Measurements from ENCODE around the gene SCLY. TPM values are rescaled to one million over a fixed set of nuclear protein-coding genes. Genes with fewer than 3 reads are reported as not detected.
"Not testable (repeated sequence)": the region's sequence is repeated elsewhere in the genome, so short reads cannot be mapped to it uniquely, and the experiment has no call there.

SCLY gene
- total RNA-seq, 1 donor from 2014 or later = 49.2 TPM

DNA sequence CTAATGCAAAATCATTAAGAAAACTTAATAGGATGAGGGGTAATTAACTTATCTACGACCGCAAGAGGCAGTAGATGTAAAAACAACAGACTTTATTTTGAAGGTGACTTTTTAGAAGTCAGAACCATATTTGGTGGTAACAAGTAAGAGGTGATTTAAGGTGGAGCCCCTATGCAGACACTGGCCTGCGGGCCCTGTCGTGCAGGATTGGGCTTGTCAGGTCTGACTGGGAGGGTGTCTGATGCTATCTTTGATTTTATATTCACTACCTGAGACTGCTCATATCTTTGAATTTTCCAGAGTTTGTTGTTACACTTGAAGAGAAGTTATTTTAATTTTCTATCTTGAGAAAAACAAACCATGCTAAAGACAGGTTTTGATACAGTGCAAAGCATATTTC, 29.1 kb upstream of the SCLY start:
- no peak for TF ChIP-seq CTCF (IDR thresholded peaks at IDR 0.05; ENCODE audit: unreplicated experiment)
- no peaks in the 10 kb centered on the region for H3K27me3 Mint-ChIP-seq
- H3K4me3 Mint-ChIP-seq (ENCODE audit: low read depth) = no peak overlapping the region
- H3K4me1 Mint-ChIP-seq (ENCODE audit: low read depth) = peaks cover 2% of the 10 kb centered on the region
- no peaks in the 10 kb centered on the region for H3K9me3 Mint-ChIP-seq (ENCODE audit: low read depth)
- H3K27ac Mint-ChIP-seq = no peak overlapping the region
- peaks cover 22% of the 10 kb centered on the region for H3K36me3 Mint-ChIP-seq (ENCODE audit: insufficient read depth)
- no peak for DNase-seq (ENCODE audit: low spot score, unreplicated experiment)

- Mint-ChIP-seq H3K4me1 (ENCODE audit: low read depth) (peaks cover 2% of the 10 kb centered on the region), H3K4me3 (ENCODE audit: low read depth) (no peak overlapping the region), H3K27me3 (no peaks in the 10 kb centered on the region), H3K36me3 (ENCODE audit: insufficient read depth) (peaks cover 22% of the 10 kb centered on the region), H3K9me3 (ENCODE audit: low read depth) (no peaks in the 10 kb centered on the region), H3K27ac (no peak overlapping the region)
- no peak for DNase-seq (ENCODE audit: low spot score, unreplicated experiment)
- TF ChIP-seq CTCF (IDR thresholded peaks at IDR 0.05; ENCODE audit: unreplicated experiment) = no peak
Measured at GRCh38 chr2:238032755-238033337, 28.0 kb upstream of the SCLY start.

GRCh38 chr2:238033991-238034390, 26.8 kb upstream of the SCLY start:
- not testable (repeated sequence) for H3K4me1 Mint-ChIP-seq (ENCODE audit: low read depth); H3K4me3 Mint-ChIP-seq (ENCODE audit: low read depth); H3K27me3 Mint-ChIP-seq; H3K9me3 Mint-ChIP-seq (ENCODE audit: low read depth); DNase-seq (ENCODE audit: low spot score, unreplicated experiment)
- peaks cover 24% of the 10 kb centered on the region for H3K36me3 Mint-ChIP-seq (ENCODE audit: insufficient read depth)
- peak overlapping the region; percentile 49 for H3K27ac Mint-ChIP-seq

GRCh38 chr2:238038203-238038602, 22.6 kb upstream of the SCLY start:
- Mint-ChIP-seq H3K4me1 (ENCODE audit: low read depth) (peaks cover 2% of the 10 kb centered on the region), H3K9me3 (ENCODE audit: low read depth) (no peaks in the 10 kb centered on the region), H3K4me3 (ENCODE audit: low read depth) (no peak overlapping the region), H3K27me3 (no peaks in the 10 kb centered on the region), H3K36me3 (ENCODE audit: insufficient read depth) (peaks cover 17% of the 10 kb centered on the region), H3K27ac (no peak overlapping the region)
- no peak for TF ChIP-seq CTCF (IDR thresholded peaks at IDR 0.05; ENCODE audit: unreplicated experiment)
- no peak for DNase-seq (ENCODE audit: low spot score, unreplicated experiment)

DNA sequence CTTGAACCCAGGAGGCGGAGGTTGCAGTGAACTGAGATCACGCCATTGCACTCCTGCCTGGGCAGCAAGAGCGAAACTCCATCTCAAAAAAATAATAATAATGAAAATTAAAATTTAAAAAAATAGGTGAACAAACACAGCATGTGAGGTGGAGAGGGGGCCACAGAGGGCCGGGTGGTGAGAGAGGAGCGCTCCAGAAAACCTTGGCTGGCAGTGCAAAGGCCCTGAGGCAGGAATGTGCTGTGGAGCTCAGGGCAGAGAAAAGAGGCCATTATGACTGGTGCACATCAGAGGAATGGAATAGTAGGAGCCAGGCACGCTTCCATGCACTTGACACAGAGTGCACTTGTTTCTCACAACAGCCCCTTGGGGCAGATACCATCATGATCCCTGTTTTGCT, 21.6 kb upstream of the SCLY start:
- H3K4me1 Mint-ChIP-seq (ENCODE audit: low read depth) = peaks cover 2% of the 10 kb centered on the region
- H3K9me3 Mint-ChIP-seq (ENCODE audit: low read depth) = no peaks in the 10 kb centered on the region
- H3K27me3 Mint-ChIP-seq = no peaks in the 10 kb centered on the region
- TF ChIP-seq CTCF (IDR thresholded peaks at IDR 0.05; ENCODE audit: unreplicated experiment) = no peak
- peaks cover 17% of the 10 kb centered on the region for H3K36me3 Mint-ChIP-seq (ENCODE audit: insufficient read depth)
- no peak for DNase-seq (ENCODE audit: low spot score, unreplicated experiment)
- no peak overlapping the region for H3K4me3 Mint-ChIP-seq (ENCODE audit: low read depth)
- no peak overlapping the region for H3K27ac Mint-ChIP-seq

- Mint-ChIP-seq H3K27me3 (no peaks in the 10 kb centered on the region), H3K4me3 (ENCODE audit: low read depth) (no peak overlapping the region), H3K27ac (no peak overlapping the region), H3K4me1 (ENCODE audit: low read depth) (peaks cover 2% of the 10 kb centered on the region), H3K9me3 (ENCODE audit: low read depth) (no peaks in the 10 kb centered on the region), H3K36me3 (ENCODE audit: insufficient read depth) (peaks cover 12% of the 10 kb centered on the region)
- DNase-seq (ENCODE audit: low spot score, unreplicated experiment) = no peak
- no peak for TF ChIP-seq CTCF (IDR thresholded peaks at IDR 0.05; ENCODE audit: unreplicated experiment)
Measured at GRCh38 chr2:238039985-238040384, 20.8 kb upstream of the SCLY start.

Measured in progenitor cell of endocrine pancreas (in vitro differentiated cells).